ENCODE results near the gene ANKRD6.
A peak's percentile ranks its signal among the peaks of the same experiment; 100 is the strongest.

The ANKRD6 gene

DNA sequence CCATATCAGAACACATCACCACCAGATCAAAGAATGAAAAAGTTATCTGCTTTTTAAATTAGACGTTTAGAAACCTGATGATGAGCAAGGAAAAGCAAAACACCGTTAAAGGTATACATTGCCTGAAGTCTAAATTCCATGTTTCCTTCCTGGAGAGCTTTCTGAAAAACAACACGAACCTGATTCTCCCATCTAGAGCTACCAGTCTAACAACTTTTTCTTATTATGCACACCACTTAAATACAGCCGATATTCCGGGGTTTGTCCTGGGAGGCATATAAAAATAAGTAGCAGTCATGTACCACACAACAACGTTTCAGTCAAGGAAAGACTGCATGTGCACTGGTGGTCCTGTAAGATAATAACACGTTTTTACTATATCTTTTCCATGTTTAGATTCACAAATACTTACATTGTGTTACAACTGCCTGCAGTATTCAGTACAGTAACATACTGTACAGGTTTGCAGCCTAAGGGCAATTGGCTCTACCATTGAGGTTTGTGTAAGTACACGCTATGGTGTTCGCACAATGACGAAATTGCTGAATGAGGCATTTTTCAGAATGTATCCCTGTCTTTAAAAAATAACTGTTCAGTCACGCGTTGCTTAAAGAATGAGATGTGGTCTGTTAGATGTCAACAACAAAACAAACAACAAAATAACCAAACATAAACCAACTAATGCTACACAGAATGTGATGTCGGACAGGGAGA lies 224.7 kb downstream of the ANKRD6 start:
- DNase-seq (ENCODE audit: low spot score) = no peak

GRCh38 chr6:89660981-89661380 lies 228.0 kb downstream of the ANKRD6 start:
- DNase-seq (ENCODE audit: low spot score) = no peak

GRCh38 chr6:89661559-89661958 lies 228.6 kb downstream of the ANKRD6 start:
- DNase-seq (ENCODE audit: low spot score) = no peak

GRCh38 chr6:89662659-89663223 lies 229.8 kb downstream of the ANKRD6 start:
- no peak for DNase-seq (ENCODE audit: low spot score)

GRCh38 chr6:89667872-89668556 lies 235.1 kb downstream of the ANKRD6 start:
- DNase-seq (ENCODE audit: low spot score) = no peak

DNA sequence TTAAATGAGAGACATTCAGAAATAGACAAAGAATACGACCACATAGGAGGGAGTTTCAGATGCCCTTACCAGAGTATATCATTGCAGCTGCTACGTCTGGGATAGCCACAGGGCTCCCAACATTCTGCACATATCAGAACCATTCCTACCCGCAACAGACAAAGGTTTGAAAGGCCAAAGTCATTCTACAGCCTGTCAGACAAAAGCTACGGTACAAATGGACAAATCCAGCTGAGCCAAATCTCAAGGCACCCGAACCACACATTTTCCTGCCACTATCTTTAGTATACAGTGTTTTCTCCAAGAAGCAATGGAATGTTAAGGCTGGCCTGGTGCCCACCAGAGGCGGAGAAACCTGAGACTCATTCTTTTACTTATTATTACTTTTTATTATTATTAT lies 236.1 kb downstream of the ANKRD6 start:
- no peak for DNase-seq (ENCODE audit: low spot score)

DNA sequence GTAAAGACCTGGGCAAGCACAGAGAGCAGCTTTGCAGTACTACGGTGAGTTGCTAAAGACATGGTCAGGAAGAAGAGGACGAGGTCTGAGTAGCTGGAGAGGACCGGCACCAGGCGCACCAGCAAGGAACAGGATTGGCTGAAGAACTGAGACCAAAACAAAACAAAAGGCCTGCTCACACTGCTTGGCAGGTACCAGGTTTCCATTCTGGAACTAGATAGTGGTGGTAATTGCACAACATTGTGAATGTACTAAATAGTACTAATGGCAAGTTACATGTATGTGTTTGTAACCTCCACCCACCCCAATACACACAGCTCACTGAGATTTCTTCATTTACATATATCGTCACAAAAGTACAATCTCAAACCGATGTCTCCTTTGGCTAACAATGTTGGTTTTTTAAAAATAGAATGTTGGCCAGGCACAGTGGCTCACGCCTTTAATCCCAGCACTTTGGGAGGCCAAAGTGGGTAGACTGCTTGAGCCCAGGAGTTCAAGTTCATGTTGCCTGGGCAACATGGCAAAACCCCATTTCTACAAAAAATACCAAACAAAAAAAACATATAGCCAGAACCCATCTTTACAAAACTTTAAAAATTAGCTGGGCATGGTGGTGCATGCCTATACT lies 238.1 kb downstream of the ANKRD6 start:
- DNase-seq (ENCODE audit: low spot score) = no peak

- peak; percentile 42 for DNase-seq (ENCODE audit: low spot score)
Measured at GRCh38 chr6:89675949-89676748, 243.2 kb downstream of the ANKRD6 start.

GRCh38 chr6:89678531-89678930 lies 245.6 kb downstream of the ANKRD6 start:
- no peak for DNase-seq (ENCODE audit: low spot score)

- DNase-seq (ENCODE audit: low spot score) = no peak
Measured at GRCh38 chr6:89679215-89680120, 246.5 kb downstream of the ANKRD6 start.

GRCh38 chr6:89680150-89680549 lies 247.2 kb downstream of the ANKRD6 start:
- peak; percentile 11 for DNase-seq (ENCODE audit: low spot score)

DNA sequence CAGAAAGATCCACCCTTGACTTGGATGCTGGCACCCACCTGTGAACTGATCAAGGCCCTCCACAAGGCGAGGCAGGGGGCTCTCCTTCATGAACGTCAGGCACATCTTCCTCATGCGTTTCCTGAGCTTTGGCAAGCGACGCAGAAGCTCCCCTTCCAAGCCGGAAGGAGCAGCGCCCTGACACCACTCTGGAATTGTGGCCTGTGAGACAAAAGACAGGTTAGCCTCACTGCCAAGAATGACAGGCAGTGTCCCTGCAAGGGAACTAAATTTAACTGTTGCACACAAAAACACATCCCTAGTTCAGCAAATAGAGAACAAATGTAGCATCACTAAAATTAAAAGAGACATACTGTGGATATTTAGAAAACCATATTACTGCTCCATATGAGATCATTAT lies 247.6 kb downstream of the ANKRD6 start:
- DNase-seq (ENCODE audit: low spot score) = no peak

GRCh38 chr6:89681983-89682564 lies 249.1 kb downstream of the ANKRD6 start:
- no peak for DNase-seq (ENCODE audit: low spot score)

- DNase-seq (ENCODE audit: low spot score) = no peak
Measured at GRCh38 chr6:89682991-89683390, 250.0 kb downstream of the ANKRD6 start.

Data from hematopoietic multipotent progenitor cell treated with erythropoietin and hydrocortisone succinate and interleukin-3 and kit ligand, for 17 days (in vitro differentiated cells).